H9 (cell line): ENCODE data around the gene CDH4. TPM values are rescaled to one million over a fixed set of nuclear protein-coding genes. Genes with fewer than 3 reads are reported as not detected.

Experiments
- DNase-seq: peaks from one replicate; pipeline ENCODE4 v3.0.0-alpha.2; 2017
- H2AFZ ChIP-seq: one replicate; pipeline ENCODE4 v1.6.1; 2013; ENCODE audit warnings: mild to moderate bottlenecking, low read length, control low read depth, moderate library complexity
- H2AK5ac ChIP-seq: 2 replicates; pipeline ENCODE4 v1.6.1; 2013; ENCODE audit warnings: low read length, control low read depth, mixed read lengths; ENCODE audit not compliant: insufficient read length
- H2BK120ac ChIP-seq: one replicate; pipeline ENCODE4 v1.6.1; 2013; ENCODE audit warnings: low read depth, mild to moderate bottlenecking, low read length, control low read depth, inconsistent platforms; ENCODE audit not compliant: poor library complexity, severe bottlenecking
- H2BK12ac ChIP-seq: 2 replicates; pipeline ENCODE4 v1.6.1; 2013; ENCODE audit warnings: low read length, control low read depth, mixed read lengths, low read depth; ENCODE audit not compliant: insufficient read length
- H2BK15ac ChIP-seq: 2 replicates; pipeline ENCODE4 v1.6.1; 2013; ENCODE audit warnings: low read depth, low read length, control low read depth
- H2BK20ac ChIP-seq: one replicate; pipeline ENCODE4 v1.6.1; 2013; ENCODE audit warnings: low read depth, mild to moderate bottlenecking, low read length, control low read depth, inconsistent platforms; ENCODE audit not compliant: poor library complexity, severe bottlenecking
- H2BK5ac ChIP-seq: 2 replicates; pipeline ENCODE4 v1.6.1; 2013; ENCODE audit warnings: low read length, control low read depth, mixed read lengths; ENCODE audit not compliant: insufficient read length
- H3K14ac ChIP-seq: 2 replicates; pipeline ENCODE4 v1.6.1; 2013; ENCODE audit warnings: low read length, control low read depth; ENCODE audit not compliant: insufficient read depth
- H3K18ac ChIP-seq: 2 replicates; pipeline ENCODE4 v1.6.1; 2013; ENCODE audit warnings: low read depth, mild to moderate bottlenecking, mixed read lengths, low read length, control low read depth; ENCODE audit not compliant: insufficient read length
- H3K23ac ChIP-seq: 2 replicates; pipeline ENCODE4 v1.6.1; 2013; ENCODE audit warnings: low read length, control low read depth, mixed read lengths, low read depth; ENCODE audit not compliant: insufficient read length
- H3K23me2 ChIP-seq: 2 replicates; pipeline ENCODE4 v1.6.1; 2013; ENCODE audit warnings: low read depth, mild to moderate bottlenecking, mixed read lengths, low read length, control low read depth; ENCODE audit not compliant: insufficient read length, poor library complexity, severe bottlenecking
- H3K27ac ChIP-seq: 2 replicates; pipeline ENCODE4 v1.5.1; 2013; ENCODE audit warnings: low read length, control low read depth, mixed read lengths, low read depth; ENCODE audit not compliant: insufficient read length
- H3K27me3 ChIP-seq: 2 replicates; pipeline ENCODE4 v1.6.1; 2013; ENCODE audit warnings: low read length, control low read depth, inconsistent platforms; ENCODE audit not compliant: insufficient read depth
- H3K4ac ChIP-seq: 2 replicates; pipeline ENCODE4 v1.6.1; 2013; ENCODE audit warnings: low read depth, mild to moderate bottlenecking, control low read depth, inconsistent platforms, low read length, moderate library complexity
- H3K4me1 ChIP-seq: 2 replicates; pipeline ENCODE4 v1.6.1; 2013; ENCODE audit warnings: low read length, control low read depth, inconsistent platforms; ENCODE audit not compliant: insufficient read depth
- H3K4me2 ChIP-seq: 2 replicates; pipeline ENCODE4 v1.6.1; 2013; ENCODE audit warnings: low read length, control low read depth, mixed read lengths; ENCODE audit not compliant: insufficient read length, insufficient read depth
- H3K56ac ChIP-seq: 2 replicates; pipeline ENCODE4 v1.6.1; 2013; ENCODE audit warnings: low read depth, mild to moderate bottlenecking, mixed read lengths, low read length, control low read depth; ENCODE audit not compliant: insufficient read length
- H3K79me1 ChIP-seq: 2 replicates; pipeline ENCODE4 v1.6.1; 2013; ENCODE audit warnings: low read depth, mild to moderate bottlenecking, moderate library complexity, low read length, control low read depth, inconsistent platforms; ENCODE audit not compliant: insufficient read depth, poor library complexity, severe bottlenecking
- H3K79me2 ChIP-seq: 2 replicates; pipeline ENCODE4 v1.6.1; 2013; ENCODE audit warnings: low read length, control low read depth, inconsistent platforms; ENCODE audit not compliant: insufficient read depth
- H3K9ac ChIP-seq: 2 replicates; pipeline ENCODE4 v1.6.1; 2013; ENCODE audit warnings: low read length, control low read depth, mixed read lengths; ENCODE audit not compliant: insufficient read length; ENCODE audit errors: extremely low read depth
- H3K9me3 ChIP-seq: one replicate; pipeline ENCODE4 v1.6.1; 2013; ENCODE audit warnings: low read depth, low read length, inconsistent platforms; ENCODE audit not compliant: control insufficient read depth
- H3T11ph ChIP-seq: one replicate; pipeline ENCODE4 v1.6.1; 2013; ENCODE audit warnings: mild to moderate bottlenecking, low read length, control low read depth, inconsistent platforms
- H4K20me1 ChIP-seq: one replicate; pipeline ENCODE4 v1.6.1; 2013; ENCODE audit not compliant: control insufficient read depth, insufficient read length, insufficient read depth
- H4K5ac ChIP-seq: 2 replicates; pipeline ENCODE4 v1.6.1; 2013; ENCODE audit warnings: low read depth, mild to moderate bottlenecking, mixed read lengths, low read length, control low read depth; ENCODE audit not compliant: insufficient read length
- H4K8ac ChIP-seq: replicated peaks from 2 replicates; pipeline ENCODE4 v1.6.1; 2013; ENCODE audit warnings: low read length, control low read depth, mixed read lengths, low read depth; ENCODE audit not compliant: insufficient read length
- H4K91ac ChIP-seq: 2 replicates; pipeline ENCODE4 v1.6.1; 2013; ENCODE audit warnings: low read depth, mild to moderate bottlenecking, moderate library complexity, mixed read lengths, low read length, control low read depth; ENCODE audit not compliant: insufficient read length
- H3K27ac Mint-ChIP-seq, 3 experiments: 2 replicates in 2 of 3; 3 replicates in 1 of 3; pipeline ENCODE4 v1.8.0; 2020 to 2021; ENCODE audit warnings: mixed read lengths in 3 of 3, mild to moderate bottlenecking in 1 of 3, moderate library complexity in 1 of 3
- H3K27me3 Mint-ChIP-seq: 2 replicates; pipeline ENCODE4 v1.8.0; 2021; ENCODE audit warnings: low read depth, mild to moderate bottlenecking, moderate library complexity, mixed read lengths
- H3K36me3 Mint-ChIP-seq, 3 experiments: 2 replicates in 2 of 3; 3 replicates in 1 of 3; pipeline ENCODE4 v1.8.0; 2020 to 2021; ENCODE audit warnings: low read depth in 3 of 3, mixed read lengths in 3 of 3; ENCODE audit not compliant: insufficient read depth in 1 of 3
- H3K4me1 Mint-ChIP-seq, 2 experiments: 2 replicates each; pipeline ENCODE4 v1.8.0; 2020; ENCODE audit warnings: mixed read lengths in 2 of 2
- H3K4me3 Mint-ChIP-seq, 2 experiments: 2 replicates in 1 of 2; 3 replicates in 1 of 2; pipeline ENCODE4 v1.8.0; 2020 to 2021; ENCODE audit warnings: mild to moderate bottlenecking in 2 of 2, mixed read lengths in 2 of 2, moderate library complexity in 1 of 2
- H3K9me3 Mint-ChIP-seq, 2 experiments: 2 replicates in 1 of 2; 3 replicates in 1 of 2; pipeline ENCODE4 v1.8.0; 2020; ENCODE audit warnings: mild to moderate bottlenecking in 2 of 2, mixed read lengths in 2 of 2, moderate library complexity in 1 of 2
- CTCF ChIP-seq: fragments of 200-600 bp; sonication (generic); conservative IDR thresholded peaks from 3 replicates; pipeline ENCODE4 v1.8.0; 2021; ENCODE audit warnings: antibody characterized with exemption, mild to moderate bottlenecking
- WGBS: extraction: QIAGEN DNeasy Blood & Tissue Kit; methylation state at CpG from one replicate; pipeline ENCODE4 v1.1.7; 2013; ENCODE audit warnings: missing lambda C conversion rate, low lambda C conversion rate, mixed read lengths; ENCODE audit not compliant: insufficient read length; ENCODE audit errors: extremely low coverage; 5-methylcytosine and 5-hydroxymethylcytosine counted together
- total RNA-seq: library from RNA; stranded (reverse); gene quantifications from 2 replicates; pipeline ENCODE4 v1.2.1, GENCODE V29; 2021

The CDH4 gene
- total RNA-seq, 1 experiment from 2014 or later = 3.0 TPM

- no peaks in the 10 kb centered on the region for H3K4me1 ChIP-seq
- H4K5ac ChIP-seq = no peak overlapping the region
- no peak overlapping the region for H3K56ac ChIP-seq
- no peak overlapping the region for H3K4me2 ChIP-seq
- no peak overlapping the region; the same call in 1 of the 2 replicates for H3K14ac ChIP-seq
- no peak overlapping the region for H2BK15ac ChIP-seq
- no peak for TF ChIP-seq CTCF
- H3K18ac ChIP-seq = no peak overlapping the region
- no peak for DNase-seq
- H4K91ac ChIP-seq = no peak overlapping the region
- H3K23me2 ChIP-seq = no peaks in the 10 kb centered on the region
- H3K9me3 ChIP-seq = no peaks in the 10 kb centered on the region
- Mint-ChIP-seq H3K36me3 (no peaks in the 10 kb centered on the region), H3K27ac (no peak overlapping the region), H3K4me1 (peaks cover 10% of the 10 kb centered on the region in 2 experiments), H3K4me3 (no peak overlapping the region), H3K9me3 (no peaks in the 10 kb centered on the region), H3K27me3 (peaks cover 8% of the 10 kb centered on the region)
- H2BK120ac ChIP-seq = no peak overlapping the region
- H3K79me1 ChIP-seq = no peaks in the 10 kb centered on the region
- no peak overlapping the region for H3K27ac ChIP-seq
- no peak overlapping the region for H2AK5ac ChIP-seq
- no peak overlapping the region for H2BK5ac ChIP-seq
- H3K27me3 ChIP-seq = no peaks in the 10 kb centered on the region
- no peak overlapping the region for H3K4ac ChIP-seq
- H3K23ac ChIP-seq = no peak overlapping the region
- no peak overlapping the region for H2BK20ac ChIP-seq
- WGBS = no CpG with 5 or more reads among the region's 18 CpGs
- H2BK12ac ChIP-seq = no peak overlapping the region
- H3K9ac ChIP-seq = no peak overlapping the region
- H4K20me1 ChIP-seq = no peaks in the 10 kb centered on the region
- no peaks in the 10 kb centered on the region for H3K79me2 ChIP-seq
- no peak overlapping the region for H4K8ac ChIP-seq
- H2AFZ ChIP-seq = no peak overlapping the region
- H3T11ph ChIP-seq = no peak overlapping the region
These were observed 281.2 kb downstream of the CDH4 start for GRCh38 chr20:61533231-61533631.
